Panc1 (cell line): ENCODE data around the gene DNAH7.

Experiments used
- POLR2AphosphoS5 ChIP-seq: IDR thresholded peaks from 2 replicates; pipeline ENCODE4 v1.6.1; 2012; ENCODE audit warnings: mild to moderate bottlenecking, low read depth, low read length, moderate library complexity
- TF ChIP-seq, protein P1 (sequence below): fragments of 450-650 bp; IDR thresholded peaks from 2 replicates; pipeline ENCODE4 v1.5.1; 2017; ENCODE audit warnings: mild to moderate bottlenecking

DNA sequence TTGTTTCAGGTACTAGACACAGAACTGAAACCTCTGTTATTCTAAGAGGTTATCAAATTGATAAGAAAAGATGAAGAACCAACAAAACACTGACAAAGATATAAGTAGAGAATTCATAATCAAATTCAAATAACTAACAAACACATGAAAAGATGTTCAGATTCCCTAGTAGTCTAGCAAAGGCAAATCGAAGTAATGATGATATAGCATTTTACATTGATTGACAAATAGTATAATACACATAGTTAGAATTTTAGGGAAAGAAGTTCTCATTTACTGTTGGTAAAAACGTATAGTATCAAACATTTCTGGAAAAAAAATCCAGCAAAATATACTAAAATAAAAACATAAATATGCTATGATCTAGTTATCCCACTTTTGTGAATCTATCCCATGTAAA is 50.6 kb downstream of the DNAH7 start:
- TF ChIP-seq, protein P1, sequence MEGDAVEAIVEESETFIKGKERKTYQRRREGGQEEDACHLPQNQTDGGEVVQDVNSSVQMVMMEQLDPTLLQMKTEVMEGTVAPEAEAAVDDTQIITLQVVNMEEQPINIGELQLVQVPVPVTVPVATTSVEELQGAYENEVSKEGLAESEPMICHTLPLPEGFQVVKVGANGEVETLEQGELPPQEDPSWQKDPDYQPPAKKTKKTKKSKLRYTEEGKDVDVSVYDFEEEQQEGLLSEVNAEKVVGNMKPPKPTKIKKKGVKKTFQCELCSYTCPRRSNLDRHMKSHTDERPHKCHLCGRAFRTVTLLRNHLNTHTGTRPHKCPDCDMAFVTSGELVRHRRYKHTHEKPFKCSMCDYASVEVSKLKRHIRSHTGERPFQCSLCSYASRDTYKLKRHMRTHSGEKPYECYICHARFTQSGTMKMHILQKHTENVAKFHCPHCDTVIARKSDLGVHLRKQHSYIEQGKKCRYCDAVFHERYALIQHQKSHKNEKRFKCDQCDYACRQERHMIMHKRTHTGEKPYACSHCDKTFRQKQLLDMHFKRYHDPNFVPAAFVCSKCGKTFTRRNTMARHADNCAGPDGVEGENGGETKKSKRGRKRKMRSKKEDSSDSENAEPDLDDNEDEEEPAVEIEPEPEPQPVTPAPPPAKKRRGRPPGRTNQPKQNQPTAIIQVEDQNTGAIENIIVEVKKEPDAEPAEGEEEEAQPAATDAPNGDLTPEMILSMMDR = no peak
- no peak for TF ChIP-seq POLR2AphosphoS5
